ENCODE data around the gene MAN1C1. TPM values are rescaled to one million over a fixed set of nuclear protein-coding genes. Genes with fewer than 3 reads are reported as not detected.
"Not testable (repeated sequence)": the region's sequence is repeated elsewhere in the genome, so short reads cannot be mapped to it uniquely, and the experiment has no call there.

The MAN1C1 gene
- total RNA-seq, 1 experiment from 2014 or later, result 2.1 TPM

GRCh38 chr1:25583519-25584370 is 32.8 kb upstream of the MAN1C1 start:
- DNase-seq (ENCODE audit: low read depth), result no peak

GRCh38 chr1:25586181-25586588 is 30.4 kb upstream of the MAN1C1 start:
- no peak for DNase-seq (ENCODE audit: low read depth)

GRCh38 chr1:25587290-25587689 is 29.3 kb upstream of the MAN1C1 start:
- DNase-seq (ENCODE audit: low read depth), result no peak

GRCh38 chr1:25588224-25588623 is 28.4 kb upstream of the MAN1C1 start:
- not testable (repeated sequence) for DNase-seq (ENCODE audit: low read depth)

GRCh38 chr1:25588786-25589185 is 27.8 kb upstream of the MAN1C1 start:
- not testable (repeated sequence) for DNase-seq (ENCODE audit: low read depth)

- DNase-seq (ENCODE audit: low read depth), result no peak
Observed at GRCh38 chr1:25590096-25590824, 26.3 kb upstream of the MAN1C1 start.

- no peak for DNase-seq (ENCODE audit: low read depth)
Observed at GRCh38 chr1:25593861-25594260, 22.7 kb upstream of the MAN1C1 start.

GRCh38 chr1:25594971-25595370 is 21.6 kb upstream of the MAN1C1 start:
- no peak for DNase-seq (ENCODE audit: low read depth)

- DNase-seq (ENCODE audit: low read depth), result not testable (repeated sequence)
Observed at GRCh38 chr1:25596641-25597040, 19.9 kb upstream of the MAN1C1 start.

GRCh38 chr1:25598879-25599278 is 17.7 kb upstream of the MAN1C1 start:
- no peak for DNase-seq (ENCODE audit: low read depth)

GRCh38 chr1:25599969-25600610 is 16.5 kb upstream of the MAN1C1 start:
- no peak for DNase-seq (ENCODE audit: low read depth)

GRCh38 chr1:25600971-25601699 is 15.5 kb upstream of the MAN1C1 start:
- not testable (repeated sequence) for DNase-seq (ENCODE audit: low read depth)

GRCh38 chr1:25603779-25604538 is 12.6 kb upstream of the MAN1C1 start:
- not testable (repeated sequence) for DNase-seq (ENCODE audit: low read depth)

GRCh38 chr1:25607123-25607522 is 9.5 kb upstream of the MAN1C1 start:
- DNase-seq (ENCODE audit: low read depth), result no peak

GRCh38 chr1:25608488-25609178 is 8.0 kb upstream of the MAN1C1 start:
- peak; percentile 53 for DNase-seq (ENCODE audit: low read depth)

- DNase-seq (ENCODE audit: low read depth), result no peak
Observed at GRCh38 chr1:25609921-25610320, 6.7 kb upstream of the MAN1C1 start.

- DNase-seq (ENCODE audit: low read depth), result peak; percentile 34
Observed at GRCh38 chr1:25610822-25611630, 5.6 kb upstream of the MAN1C1 start.

- no peak for DNase-seq (ENCODE audit: low read depth)
Observed at GRCh38 chr1:25611843-25612242, 4.7 kb upstream of the MAN1C1 start.

GRCh38 chr1:25612421-25612820 is 4.2 kb upstream of the MAN1C1 start:
- DNase-seq (ENCODE audit: low read depth), result no peak
